C4-2B (cell line): ENCODE measurements around the gene TSHR.
A peak's percentile ranks its signal among the peaks of the same experiment; 100 is the strongest.
"Not testable (repeated sequence)": the region's sequence is repeated elsewhere in the genome, so short reads cannot be mapped to it uniquely, and the experiment has no call there.

Experiments
- H3K27ac ChIP-seq: fragments of 450-650 bp; 2 replicates; pipeline ENCODE4 v1.5.1; 2017
- CTCF ChIP-seq: fragments of 450-650 bp; conservative IDR thresholded peaks from 2 replicates; pipeline ENCODE4 v1.5.1; 2017; ENCODE audit warnings: mild to moderate bottlenecking
- ZFX ChIP-seq: fragments of 450-650 bp; IDR thresholded peaks from 2 replicates; pipeline ENCODE4 v1.6.1; 2017

The TSHR gene

GRCh38 chr14:81051547-81051946 lies 96.1 kb downstream of the TSHR start:
- TF ChIP-seq CTCF (no peak), ZFX (no peak)

GRCh38 chr14:81054057-81054456 lies 98.6 kb downstream of the TSHR start:
- H3K27ac ChIP-seq = not testable (repeated sequence)

More at GRCh38 chr14:81051547-81051946, 96.1 kb downstream of the TSHR start:
- H3K27ac ChIP-seq = no peak overlapping the region

GRCh38 chr14:81055971-81056370 lies 100.5 kb downstream of the TSHR start:
- no peak for TF ChIP-seq CTCF
- TF ChIP-seq ZFX = no peak
- no peak overlapping the region for H3K27ac ChIP-seq

- no peak for TF ChIP-seq ZFX
- no peak for TF ChIP-seq CTCF
- no peak overlapping the region for H3K27ac ChIP-seq
These were observed 107.0 kb downstream of the TSHR start for GRCh38 chr14:81062380-81062779.

GRCh38 chr14:81062816-81063215 lies 107.4 kb downstream of the TSHR start:
- no peak overlapping the region for H3K27ac ChIP-seq
- TF ChIP-seq CTCF = peak; percentile 75
- no peak for TF ChIP-seq ZFX

GRCh38 chr14:81066672-81067071 lies 111.3 kb downstream of the TSHR start:
- H3K27ac ChIP-seq = no peak overlapping the region
- TF ChIP-seq ZFX = no peak
- TF ChIP-seq CTCF = no peak

- TF ChIP-seq ZFX = no peak
- TF ChIP-seq CTCF = no peak
- no peak overlapping the region for H3K27ac ChIP-seq
These were observed 111.7 kb downstream of the TSHR start for GRCh38 chr14:81067156-81067555.

GRCh38 chr14:81068176-81068782 lies 112.9 kb downstream of the TSHR start:
- TF ChIP-seq ZFX (no peak), CTCF (no peak)
- H3K27ac ChIP-seq = no peak overlapping the region
